Neutrophil (primary cell): ENCODE measurements around the gene COL26A1.
A peak's percentile ranks its signal among the peaks of the same experiment; 100 is the strongest.

Source experiments
- H3K27ac ChIP-seq: fragments of 200-600 bp; sonication (generic); 2 replicates; pipeline ENCODE4 v1.5.1; 2016; ENCODE audit warnings: mild to moderate bottlenecking, moderate library complexity
- H3K27me3 ChIP-seq: fragments of 200-600 bp; sonication (generic); 2 replicates; pipeline ENCODE4 v1.6.0; 2016; ENCODE audit warnings: mild to moderate bottlenecking
- H3K36me3 ChIP-seq: fragments of 200-600 bp; sonication (generic); 2 replicates; pipeline ENCODE4 v1.5.1; 2017
- H3K4me1 ChIP-seq, 2 experiments: fragments of 200-600 bp in 1 of 2; sonication (generic) in 1 of 2; 1 replicate in 1 of 2; 2 replicates in 1 of 2; pipeline versions ENCODE4 v1.5.1 to v1.6.1; 2013 to 2016; ENCODE audit warnings: low read depth in 1 of 2, low read length in 1 of 2, mild to moderate bottlenecking in 1 of 2, moderate library complexity in 1 of 2; ENCODE audit not compliant: control insufficient read depth in 1 of 2, insufficient read depth in 1 of 2
- H3K4me3 ChIP-seq, 2 experiments: fragments of 200-600 bp in 1 of 2; sonication (generic) in 1 of 2; 1 replicate in 1 of 2; 2 replicates in 1 of 2; pipeline ENCODE4 v1.5.1; 2013 to 2016; ENCODE audit warnings: low read depth in 1 of 2, low read length in 1 of 2, mild to moderate bottlenecking in 1 of 2, moderate library complexity in 1 of 2
- H3K9me3 ChIP-seq: fragments of 200-600 bp; sonication (generic); 2 replicates; pipeline ENCODE4 v1.5.1; 2016
- TF ChIP-seq, protein P1 (sequence below): fragments of 200-600 bp; sonication (generic); IDR thresholded peaks from 2 replicates; pipeline ENCODE4 v1.5.1; 2016; ENCODE audit warnings: antibody characterized with exemption

Gene COL26A1

GRCh38 chr7:101536232-101536631, 173.6 kb downstream of the COL26A1 start:
- Histone ChIP-seq H3K27ac (no peak overlapping the region), H3K9me3 (no peaks in the 10 kb centered on the region), H3K27me3 (no peaks in the 10 kb centered on the region), H3K36me3 (no peaks in the 10 kb centered on the region), H3K4me1 (no peaks in the 10 kb centered on the region), H3K4me3 (no peak overlapping the region)
- TF ChIP-seq, protein P1, sequence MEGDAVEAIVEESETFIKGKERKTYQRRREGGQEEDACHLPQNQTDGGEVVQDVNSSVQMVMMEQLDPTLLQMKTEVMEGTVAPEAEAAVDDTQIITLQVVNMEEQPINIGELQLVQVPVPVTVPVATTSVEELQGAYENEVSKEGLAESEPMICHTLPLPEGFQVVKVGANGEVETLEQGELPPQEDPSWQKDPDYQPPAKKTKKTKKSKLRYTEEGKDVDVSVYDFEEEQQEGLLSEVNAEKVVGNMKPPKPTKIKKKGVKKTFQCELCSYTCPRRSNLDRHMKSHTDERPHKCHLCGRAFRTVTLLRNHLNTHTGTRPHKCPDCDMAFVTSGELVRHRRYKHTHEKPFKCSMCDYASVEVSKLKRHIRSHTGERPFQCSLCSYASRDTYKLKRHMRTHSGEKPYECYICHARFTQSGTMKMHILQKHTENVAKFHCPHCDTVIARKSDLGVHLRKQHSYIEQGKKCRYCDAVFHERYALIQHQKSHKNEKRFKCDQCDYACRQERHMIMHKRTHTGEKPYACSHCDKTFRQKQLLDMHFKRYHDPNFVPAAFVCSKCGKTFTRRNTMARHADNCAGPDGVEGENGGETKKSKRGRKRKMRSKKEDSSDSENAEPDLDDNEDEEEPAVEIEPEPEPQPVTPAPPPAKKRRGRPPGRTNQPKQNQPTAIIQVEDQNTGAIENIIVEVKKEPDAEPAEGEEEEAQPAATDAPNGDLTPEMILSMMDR: no peak

GRCh38 chr7:101536668-101537067, 174.0 kb downstream of the COL26A1 start:
- no peaks in the 10 kb centered on the region for H3K36me3 ChIP-seq
- no peaks in the 10 kb centered on the region for H3K27me3 ChIP-seq
- H3K4me1 ChIP-seq: no peaks in the 10 kb centered on the region
- H3K4me3 ChIP-seq: no peak overlapping the region
- no peak overlapping the region for H3K27ac ChIP-seq
- no peaks in the 10 kb centered on the region for H3K9me3 ChIP-seq
- TF ChIP-seq, protein P1: no peak

GRCh38 chr7:101537205-101537604, 174.5 kb downstream of the COL26A1 start:
- no peaks in the 10 kb centered on the region for H3K4me1 ChIP-seq
- TF ChIP-seq, protein P1: no peak
- no peaks in the 10 kb centered on the region for H3K36me3 ChIP-seq
- H3K4me3 ChIP-seq: no peak overlapping the region
- no peaks in the 10 kb centered on the region for H3K9me3 ChIP-seq
- no peak overlapping the region for H3K27ac ChIP-seq
- no peaks in the 10 kb centered on the region for H3K27me3 ChIP-seq

GRCh38 chr7:101537935-101538595, 175.4 kb downstream of the COL26A1 start:
- no peaks in the 10 kb centered on the region for H3K4me1 ChIP-seq
- H3K27ac ChIP-seq: no peak overlapping the region
- H3K9me3 ChIP-seq: no peaks in the 10 kb centered on the region
- TF ChIP-seq, protein P1: no peak
- no peak overlapping the region for H3K4me3 ChIP-seq
- H3K36me3 ChIP-seq: no peaks in the 10 kb centered on the region
- no peaks in the 10 kb centered on the region for H3K27me3 ChIP-seq

DNA sequence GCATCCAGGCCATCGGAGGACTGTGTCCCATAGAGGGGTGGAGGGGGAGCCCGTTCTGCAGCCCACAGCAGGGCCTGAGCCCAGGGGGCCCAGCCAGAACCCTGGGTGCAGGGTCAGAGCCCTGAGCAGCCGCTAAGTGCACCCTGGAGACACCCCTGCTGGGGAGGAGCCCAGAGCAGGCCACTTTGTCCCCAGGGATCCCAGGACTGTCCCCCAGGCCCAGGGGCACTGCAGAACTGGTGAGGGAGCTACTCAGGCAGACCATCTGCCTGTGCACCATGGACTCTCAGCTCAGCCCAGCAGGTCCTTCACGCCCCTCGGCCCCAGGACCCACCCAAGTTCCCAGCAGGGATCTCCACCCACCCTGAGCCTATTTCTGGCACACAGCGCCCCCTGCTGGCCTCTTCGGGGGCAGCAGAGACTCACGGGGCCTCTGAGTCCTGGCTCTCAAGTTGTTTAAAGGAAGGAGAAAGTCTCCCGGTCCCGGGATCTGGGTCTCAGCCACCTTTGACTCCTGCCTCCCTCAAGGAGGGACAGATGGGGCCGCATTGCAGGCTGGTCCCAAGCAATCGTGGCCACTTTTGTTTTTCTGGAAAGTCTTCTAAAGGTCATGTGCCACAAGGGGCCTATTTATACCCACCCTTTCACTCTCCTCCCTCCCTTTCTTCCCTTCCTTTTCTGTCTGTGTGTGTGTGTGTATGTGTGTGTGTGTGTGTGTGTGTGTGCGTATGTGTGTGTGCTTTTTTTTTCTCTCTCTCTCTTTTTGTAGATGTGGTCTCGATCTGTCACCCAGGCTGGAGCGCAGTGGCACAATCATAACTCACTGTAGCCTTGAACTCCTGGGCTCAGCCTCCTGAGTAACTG, 176.2 kb downstream of the COL26A1 start:
- H3K27me3 ChIP-seq: no peaks in the 10 kb centered on the region
- H3K36me3 ChIP-seq: no peaks in the 10 kb centered on the region
- no peaks in the 10 kb centered on the region for H3K9me3 ChIP-seq
- TF ChIP-seq, protein P1: peak; percentile 85
- H3K27ac ChIP-seq: no peak overlapping the region
- no peaks in the 10 kb centered on the region for H3K4me1 ChIP-seq
- no peak overlapping the region for H3K4me3 ChIP-seq
